ENCODE results near the gene OR10J1. TPM values are rescaled to one million over a fixed set of nuclear protein-coding genes. Genes with fewer than 3 reads are reported as not detected.
"Not testable (repeated sequence)": the region's sequence is repeated elsewhere in the genome, so short reads cannot be mapped to it uniquely, and the experiment has no call there.

Gene OR10J1
- total RNA-seq, 2 experiments from 2014 or later, result not detected

DNA sequence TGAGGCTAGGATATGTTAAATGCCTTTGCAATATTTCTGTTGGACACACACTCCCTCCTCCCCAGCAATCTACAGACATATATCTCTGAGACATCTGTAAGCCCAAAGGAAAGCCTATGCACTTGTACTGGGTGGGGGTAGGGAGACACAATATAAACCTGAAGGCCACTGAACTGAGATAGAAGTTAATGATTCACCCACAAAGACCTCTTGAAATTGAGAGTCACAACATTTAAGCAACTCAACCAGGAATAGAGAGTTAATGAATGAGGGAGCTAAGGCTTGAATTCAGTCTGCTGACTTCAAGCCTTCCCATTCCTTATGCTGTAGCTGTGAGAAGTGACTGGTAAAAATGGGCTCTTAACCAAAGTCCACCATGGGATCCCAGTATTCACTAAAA, 5.0 kb downstream of the OR10J1 start:
- intact Hi-C loops (cut with micrococcal nuclease; ENCODE audit: unreplicated experiment), result no loop called here
- CTCF ChIA-PET (ENCODE audit: unreplicated experiment), result interaction anchor here (0.5 kb wide), 1 partner anchor 39 kb away, joined by 3 read pairs; no protein-coding TSS in a partner anchor
- DNase-seq (ENCODE audit: low spot score), result no peak
- no peak overlapping the region for H3K4me3 ChIP-seq (ENCODE audit: low read depth, low read length, poor library complexity, severe bottlenecking)
- no peak overlapping the region for H3K27ac ChIP-seq (ENCODE audit: low read depth, low read length, poor library complexity, severe bottlenecking)
- TF ChIP-seq, protein P1, sequence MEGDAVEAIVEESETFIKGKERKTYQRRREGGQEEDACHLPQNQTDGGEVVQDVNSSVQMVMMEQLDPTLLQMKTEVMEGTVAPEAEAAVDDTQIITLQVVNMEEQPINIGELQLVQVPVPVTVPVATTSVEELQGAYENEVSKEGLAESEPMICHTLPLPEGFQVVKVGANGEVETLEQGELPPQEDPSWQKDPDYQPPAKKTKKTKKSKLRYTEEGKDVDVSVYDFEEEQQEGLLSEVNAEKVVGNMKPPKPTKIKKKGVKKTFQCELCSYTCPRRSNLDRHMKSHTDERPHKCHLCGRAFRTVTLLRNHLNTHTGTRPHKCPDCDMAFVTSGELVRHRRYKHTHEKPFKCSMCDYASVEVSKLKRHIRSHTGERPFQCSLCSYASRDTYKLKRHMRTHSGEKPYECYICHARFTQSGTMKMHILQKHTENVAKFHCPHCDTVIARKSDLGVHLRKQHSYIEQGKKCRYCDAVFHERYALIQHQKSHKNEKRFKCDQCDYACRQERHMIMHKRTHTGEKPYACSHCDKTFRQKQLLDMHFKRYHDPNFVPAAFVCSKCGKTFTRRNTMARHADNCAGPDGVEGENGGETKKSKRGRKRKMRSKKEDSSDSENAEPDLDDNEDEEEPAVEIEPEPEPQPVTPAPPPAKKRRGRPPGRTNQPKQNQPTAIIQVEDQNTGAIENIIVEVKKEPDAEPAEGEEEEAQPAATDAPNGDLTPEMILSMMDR (conservative IDR thresholded peaks at IDR 0.05; ENCODE audit: low read length), result no peak
- TF ChIP-seq EZH2phosphoT487 (IDR thresholded peaks at IDR 0.05; ENCODE audit: borderline replicate concordance, low read depth, low read length), result no peak
- H3K36me3 ChIP-seq (ENCODE audit: insufficient read depth, low read length), result no peaks in the 10 kb centered on the region
- no peaks in the 10 kb centered on the region for H3K4me1 ChIP-seq (ENCODE audit: insufficient read depth, low read length, poor library complexity, severe bottlenecking)
- no TSS peak for BruUV-seq (replicated peaks)
- POLR2A ChIA-PET, result no interaction called here
- H3K9me2 ChIP-seq (ENCODE audit: insufficient read depth, low read length), result no peaks in the 10 kb centered on the region
- H3K9me3 ChIP-seq (ENCODE audit: low read length), result no peaks in the 10 kb centered on the region
- H4K20me1 ChIP-seq (ENCODE audit: insufficient read depth, low read length), result no peaks in the 10 kb centered on the region
- no peak overlapping the region for H3K4me2 ChIP-seq (ENCODE audit: low read length)
- no peak overlapping the region for H2AFZ ChIP-seq (ENCODE audit: low read length)
- no peaks in the 10 kb centered on the region for H3K79me2 ChIP-seq (ENCODE audit: insufficient read depth, low read depth, low read length)

DNA sequence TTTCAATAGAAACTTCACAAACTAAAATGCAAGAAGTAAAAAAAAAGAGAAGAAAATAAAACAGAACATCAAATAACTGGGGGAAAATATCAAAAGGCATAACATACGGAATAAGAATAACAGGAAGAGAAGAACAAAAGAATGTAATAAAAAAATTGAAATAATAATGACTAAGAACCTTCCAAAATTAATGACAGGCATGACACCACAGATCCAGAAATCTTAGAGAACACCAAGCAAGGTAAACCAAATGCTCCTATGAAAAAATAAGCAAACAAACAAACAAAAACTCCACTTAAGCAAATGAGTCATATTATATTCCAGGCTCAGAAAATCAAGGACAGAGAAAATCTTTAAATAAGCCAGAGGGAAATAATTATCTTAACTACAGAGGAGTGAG, 8.7 kb downstream of the OR10J1 start:
- H3K4me2 ChIP-seq (ENCODE audit: low read length), result no peak overlapping the region
- POLR2A ChIA-PET, result no interaction called here
- H3K9me3 ChIP-seq (ENCODE audit: low read length), result no peaks in the 10 kb centered on the region
- no peaks in the 10 kb centered on the region for H4K20me1 ChIP-seq (ENCODE audit: insufficient read depth, low read length)
- no peak for TF ChIP-seq EZH2phosphoT487 (IDR thresholded peaks at IDR 0.05; ENCODE audit: borderline replicate concordance, low read depth, low read length)
- TF ChIP-seq, protein P1 (conservative IDR thresholded peaks at IDR 0.05; ENCODE audit: low read length), result no peak
- H3K36me3 ChIP-seq (ENCODE audit: insufficient read depth, low read length), result no peaks in the 10 kb centered on the region
- H3K4me3 ChIP-seq (ENCODE audit: low read depth, low read length, poor library complexity, severe bottlenecking), result no peak overlapping the region
- CTCF ChIA-PET (ENCODE audit: unreplicated experiment), result no interaction called here
- no peak for DNase-seq (ENCODE audit: low spot score)
- no TSS peak for BruUV-seq (replicated peaks)
- no peaks in the 10 kb centered on the region for H3K9me2 ChIP-seq (ENCODE audit: insufficient read depth, low read length)
- H3K79me2 ChIP-seq (ENCODE audit: insufficient read depth, low read depth, low read length), result no peaks in the 10 kb centered on the region
- intact Hi-C loops (cut with micrococcal nuclease; ENCODE audit: unreplicated experiment), result no loop called here
- H2AFZ ChIP-seq (ENCODE audit: low read length), result no peak overlapping the region
- no peaks in the 10 kb centered on the region for H3K4me1 ChIP-seq (ENCODE audit: insufficient read depth, low read length, poor library complexity, severe bottlenecking)
- no peak overlapping the region for H3K27ac ChIP-seq (ENCODE audit: low read depth, low read length, poor library complexity, severe bottlenecking)

DNA sequence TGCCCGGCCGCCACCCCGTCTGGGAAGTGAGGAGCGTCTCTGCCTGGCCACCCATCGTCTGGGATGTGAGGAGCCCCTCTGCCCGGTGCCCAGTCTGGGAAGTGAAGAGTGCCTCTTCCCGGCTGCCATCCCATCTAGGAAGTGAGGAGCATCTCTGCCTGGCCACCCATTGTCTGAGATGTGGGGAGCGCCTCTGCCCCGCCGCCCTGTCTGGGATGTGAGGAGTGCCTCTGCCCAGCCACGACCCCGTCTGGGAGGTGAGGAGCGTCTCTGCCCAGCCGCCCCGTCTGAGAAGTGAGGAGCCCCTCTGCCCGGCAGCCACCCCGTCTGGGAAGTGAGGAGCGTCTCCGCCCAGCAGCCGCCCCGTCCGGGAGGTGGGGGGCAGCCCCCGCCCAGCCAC, 10.1 kb downstream of the OR10J1 start:
- H3K4me2 ChIP-seq (ENCODE audit: low read length); H3K9me3 ChIP-seq (ENCODE audit: low read length); H3K9me2 ChIP-seq (ENCODE audit: insufficient read depth, low read length); H2AFZ ChIP-seq (ENCODE audit: low read length); DNase-seq (ENCODE audit: low spot score); POLR2A ChIA-PET; H3K4me3 ChIP-seq (ENCODE audit: low read depth, low read length, poor library complexity, severe bottlenecking); intact Hi-C loops (cut with micrococcal nuclease; ENCODE audit: unreplicated experiment); H3K27ac ChIP-seq (ENCODE audit: low read depth, low read length, poor library complexity, severe bottlenecking); H4K20me1 ChIP-seq (ENCODE audit: insufficient read depth, low read length); H3K36me3 ChIP-seq (ENCODE audit: insufficient read depth, low read length); H3K4me1 ChIP-seq (ENCODE audit: insufficient read depth, low read length, poor library complexity, severe bottlenecking); H3K79me2 ChIP-seq (ENCODE audit: insufficient read depth, low read depth, low read length); BruUV-seq (replicated peaks); CTCF ChIA-PET (ENCODE audit: unreplicated experiment): not testable (repeated sequence)
